HG03520 (cell line): Measurements from ENCODE around the gene SNX11.

ENCODE experiments used
- ATAC-seq: cut with Tn5 transposase; IDR thresholded peaks from one replicate; pipeline ENCODE4 v1.9.1; 2021; ENCODE audit warnings: mild to moderate bottlenecking, moderate library complexity; ENCODE audit not compliant: unreplicated experiment

The SNX11 gene

DNA sequence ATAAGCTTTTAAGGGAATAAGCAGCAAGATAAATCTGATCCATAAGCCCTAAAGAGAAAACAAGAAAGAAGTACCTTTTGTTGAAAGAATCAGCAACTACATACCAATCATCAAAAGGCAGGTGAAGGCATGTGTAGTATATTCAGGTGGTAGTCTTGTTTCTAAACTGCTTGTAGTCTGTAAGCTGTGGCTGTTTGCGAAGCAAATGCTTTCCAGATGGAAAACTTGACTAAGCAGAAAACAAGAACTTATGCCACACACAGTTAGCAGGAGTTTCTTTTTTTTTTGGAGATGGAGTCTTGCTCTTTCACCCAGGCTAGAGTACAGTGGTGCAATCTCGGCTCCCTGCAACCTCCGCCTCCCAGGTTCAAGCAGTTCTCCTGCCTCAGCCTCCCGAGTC, 12.0 kb upstream of the SNX11 start:
- ATAC-seq, result no peak

GRCh38 chr17:48100160-48100559, 7.4 kb upstream of the SNX11 start:
- no peak for ATAC-seq

DNA sequence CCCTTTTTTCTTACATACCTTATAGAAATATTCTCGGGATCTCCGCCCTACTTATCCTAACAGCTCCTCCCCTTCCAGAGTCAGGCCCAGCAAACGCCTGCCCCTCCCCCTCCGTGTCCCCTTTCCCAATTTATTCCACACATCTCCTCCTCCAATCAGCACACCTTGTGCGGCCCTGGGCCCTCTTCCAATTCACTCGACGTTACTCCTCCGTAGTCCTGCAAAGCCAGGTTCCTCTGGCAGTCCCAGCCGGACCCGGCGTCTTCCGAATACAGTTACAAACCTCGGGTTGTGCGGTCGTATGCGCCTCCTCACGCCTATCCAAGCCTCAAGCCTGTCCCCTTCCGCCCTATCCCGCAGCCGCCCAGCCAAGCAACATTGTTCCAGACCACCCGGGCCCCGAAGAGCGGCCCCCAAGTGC, 7.0 kb upstream of the SNX11 start:
- no peak for ATAC-seq

DNA sequence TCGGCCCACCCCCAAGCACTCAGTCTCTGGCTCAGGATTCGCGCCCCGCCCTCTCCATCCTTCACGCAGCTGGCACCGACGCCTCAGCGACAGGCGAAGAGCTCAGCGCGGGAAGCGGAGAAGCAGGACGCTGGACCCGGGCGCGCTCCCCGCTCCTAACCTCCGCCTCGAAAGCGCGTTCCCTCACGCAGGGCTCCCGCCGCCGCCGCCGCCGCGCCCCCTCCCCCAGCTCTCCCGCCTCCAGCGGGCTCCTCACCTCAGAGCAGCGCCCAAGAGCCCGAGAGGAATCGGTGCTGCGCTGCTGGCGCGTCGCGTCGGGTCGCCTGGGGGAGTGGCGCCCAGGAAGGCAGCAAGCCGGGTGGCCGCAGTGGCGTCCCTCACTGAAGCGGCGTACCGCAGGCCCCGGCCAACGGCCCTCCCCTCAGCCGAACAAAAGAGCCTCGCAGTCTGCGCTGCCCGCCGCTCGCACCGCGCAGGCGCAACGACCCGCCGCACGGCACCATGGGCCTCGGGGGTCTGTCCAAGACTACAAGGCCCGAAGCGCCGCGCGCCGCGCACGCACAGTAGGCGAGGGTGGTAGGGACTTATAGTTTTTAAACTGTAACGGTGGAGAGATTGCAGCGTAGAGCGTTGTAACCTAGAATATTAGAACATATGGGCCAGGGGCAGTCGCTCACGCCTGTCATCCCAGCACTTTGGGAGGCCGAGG, 6.4 kb upstream of the SNX11 start, which contains the start of gene CBX1:
TSS of gene CBX1 (minus strand) at position 467 of the 709 bp plus-strand sequence. CDS start 24,474 bp downstream, outside the sequence.
- peak; percentile 80 for ATAC-seq

DNA sequence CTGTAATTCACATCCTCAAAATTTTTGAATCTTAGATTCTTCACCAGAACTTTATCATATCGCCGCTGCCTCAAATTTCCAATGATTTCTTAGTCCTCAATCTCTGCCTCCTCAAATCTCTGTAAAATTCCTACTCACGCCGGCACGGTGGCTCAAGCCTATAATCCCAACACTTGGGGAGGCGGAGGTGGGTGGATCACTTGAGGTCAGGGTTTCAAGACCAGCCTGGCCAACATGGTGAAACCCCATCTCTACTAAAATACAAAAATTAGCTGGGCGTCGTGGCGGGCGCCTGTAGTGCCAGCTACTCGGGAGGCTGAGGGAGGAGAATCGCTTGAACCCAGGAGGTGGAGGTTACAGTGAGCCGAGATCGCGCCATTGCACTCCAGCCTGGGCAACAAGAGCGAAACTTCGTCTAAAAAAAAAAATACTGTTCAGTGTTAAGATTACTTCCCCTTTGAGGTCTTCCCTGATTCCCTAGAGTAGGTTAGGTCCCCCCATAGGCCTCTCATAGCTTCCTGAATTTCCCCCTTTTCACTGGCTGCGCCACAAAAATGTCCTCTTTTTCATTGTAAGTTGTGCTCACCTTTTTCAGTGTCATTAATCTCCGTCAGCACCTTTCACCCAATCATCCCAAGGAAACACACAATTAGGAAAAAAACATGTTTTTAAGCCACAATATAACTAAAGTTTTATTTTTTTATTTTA, 5.4 kb upstream of the SNX11 start:
- no peak for ATAC-seq

DNA sequence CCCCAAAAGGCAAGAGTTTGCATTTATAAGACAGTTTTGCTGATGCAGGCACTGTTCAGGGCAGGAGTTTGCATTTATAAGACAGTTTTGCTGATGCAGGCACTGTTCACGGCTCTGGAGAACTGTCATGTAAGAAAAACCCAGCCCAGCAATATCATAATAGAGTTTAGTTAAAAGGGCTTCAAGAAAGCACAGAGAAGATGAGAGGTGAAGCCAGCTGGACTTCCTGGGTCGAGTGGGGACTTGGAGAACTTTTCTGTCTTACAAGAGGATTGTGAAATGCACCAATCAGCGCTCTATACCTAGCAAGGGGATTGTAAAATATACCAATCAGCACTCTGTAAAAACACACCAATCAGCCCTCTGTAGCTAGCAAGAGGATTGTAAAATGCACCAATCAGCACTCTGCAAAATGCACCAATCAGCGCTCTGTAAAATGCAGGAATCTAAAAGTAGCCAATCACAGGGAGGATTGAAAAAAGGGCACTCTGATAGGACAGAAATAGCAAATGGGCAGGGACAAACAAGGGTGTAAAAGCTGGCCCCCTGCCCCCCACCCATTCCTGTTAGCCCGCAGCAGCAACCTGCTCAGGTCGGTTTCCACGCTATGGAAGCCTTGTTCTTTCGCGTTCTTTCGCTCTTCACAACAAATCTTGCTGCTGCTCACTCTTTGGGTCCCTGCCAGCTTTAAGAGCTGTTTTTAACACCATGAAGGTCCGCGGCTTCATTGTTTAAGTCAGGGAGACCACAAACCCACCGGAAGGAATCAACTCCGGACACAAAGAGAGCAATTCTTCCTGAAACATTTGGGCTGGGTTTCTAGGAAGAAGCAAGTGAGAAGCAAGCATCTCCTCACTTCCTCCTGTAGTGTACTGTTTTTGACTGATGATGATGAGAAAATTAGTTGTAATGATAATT, 4.5 kb upstream of the SNX11 start:
- ATAC-seq, result no peak

- no peak for ATAC-seq
Observed at GRCh38 chr17:48104440-48104839, 3.1 kb upstream of the SNX11 start.

DNA sequence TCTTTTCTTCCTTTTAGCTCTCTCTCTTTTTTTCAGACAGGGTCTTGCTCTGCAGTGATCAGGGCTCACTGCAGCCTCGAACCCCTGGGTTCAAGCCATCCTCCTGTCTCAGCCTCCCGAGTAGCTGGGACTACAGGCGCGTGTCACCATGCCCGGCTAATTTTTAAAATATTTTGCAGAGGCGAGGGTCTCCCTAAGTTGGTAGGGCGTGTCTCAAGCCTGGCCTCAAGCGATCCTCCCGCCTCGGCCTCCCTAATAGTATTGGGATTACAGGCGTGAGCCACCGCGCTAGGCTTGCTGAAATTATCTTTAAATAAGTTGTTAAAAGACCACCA, 797 bp upstream of the SNX11 start:
- ATAC-seq, result no peak

DNA sequence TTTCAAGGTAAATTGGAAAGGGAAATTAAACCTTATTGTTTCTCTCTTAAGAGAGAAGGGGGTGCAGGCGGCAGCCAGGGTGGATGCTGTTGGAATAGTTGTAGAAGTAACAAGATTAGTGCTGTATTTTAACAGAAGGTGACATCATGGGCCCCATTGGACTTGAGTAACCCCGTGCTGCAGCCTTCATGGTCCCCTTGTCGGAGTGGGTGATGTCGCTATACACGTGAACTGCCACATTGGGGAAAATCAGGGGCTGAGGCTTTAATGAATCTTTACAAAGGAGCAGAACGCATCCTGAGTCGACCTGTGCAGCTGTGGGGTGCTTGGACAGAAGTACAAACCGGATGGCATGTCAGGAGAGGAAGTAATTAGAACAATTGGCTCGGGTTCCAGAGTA, 3.2 kb downstream of the SNX11 start:
- no peak for ATAC-seq

DNA sequence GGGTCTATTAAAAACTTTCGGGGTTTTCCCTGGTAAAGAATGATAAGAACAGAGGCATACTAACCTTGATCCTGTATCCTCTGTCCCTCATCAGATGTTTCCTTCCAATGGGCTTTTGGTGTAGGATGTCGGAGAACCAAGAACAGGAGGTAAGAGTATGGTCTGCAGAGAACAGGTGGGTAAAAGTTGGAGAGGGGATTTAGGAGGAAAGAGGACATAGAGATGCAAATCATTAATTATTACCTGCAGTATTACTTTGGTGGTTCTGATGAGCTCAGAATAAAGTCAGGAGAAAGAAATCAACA, 4.3 kb downstream of the SNX11 start:
- ATAC-seq, result no peak

- no peak for ATAC-seq
Observed at GRCh38 chr17:48113201-48113676, 5.7 kb downstream of the SNX11 start.

GRCh38 chr17:48121923-48122664, 14.5 kb downstream of the SNX11 start:
- no peak for ATAC-seq

GRCh38 chr17:48122665-48123045, 15.1 kb downstream of the SNX11 start:
- no peak for ATAC-seq

GRCh38 chr17:48123111-48123510, 15.5 kb downstream of the SNX11 start:
- ATAC-seq, result no peak

DNA sequence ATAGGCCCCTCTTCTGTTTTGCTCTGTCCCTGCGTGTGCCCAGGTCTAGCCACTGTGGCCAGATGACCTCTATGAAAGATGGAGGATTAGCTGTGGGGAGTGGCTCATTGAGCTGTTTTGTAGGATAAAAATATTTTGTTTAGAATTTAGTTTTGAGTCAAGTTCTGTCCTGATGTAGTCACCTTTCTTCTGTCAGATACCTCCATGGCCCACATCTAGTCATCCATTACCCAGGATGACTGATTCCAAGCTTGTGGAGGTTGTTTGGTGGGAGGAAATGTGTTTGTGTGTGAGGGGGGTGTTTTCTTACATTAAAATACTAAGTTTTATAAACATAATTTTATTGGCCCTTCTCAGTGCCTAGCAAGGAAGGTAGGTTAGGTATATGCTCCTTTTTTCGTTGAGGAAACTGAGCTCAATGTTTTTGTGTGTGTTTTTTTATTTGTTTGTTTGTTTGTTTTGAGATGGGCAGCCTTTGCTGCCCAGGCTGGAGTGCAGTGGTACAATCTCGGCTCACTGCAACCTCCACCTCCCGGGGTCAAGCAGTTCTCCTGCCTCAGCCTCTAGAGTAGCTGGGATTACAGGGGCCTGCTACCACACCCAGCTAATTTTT, 16.3 kb downstream of the SNX11 start:
- ATAC-seq, result no peak

GRCh38 chr17:48125829-48126531, 18.4 kb downstream of the SNX11 start:
- ATAC-seq, result no peak

DNA sequence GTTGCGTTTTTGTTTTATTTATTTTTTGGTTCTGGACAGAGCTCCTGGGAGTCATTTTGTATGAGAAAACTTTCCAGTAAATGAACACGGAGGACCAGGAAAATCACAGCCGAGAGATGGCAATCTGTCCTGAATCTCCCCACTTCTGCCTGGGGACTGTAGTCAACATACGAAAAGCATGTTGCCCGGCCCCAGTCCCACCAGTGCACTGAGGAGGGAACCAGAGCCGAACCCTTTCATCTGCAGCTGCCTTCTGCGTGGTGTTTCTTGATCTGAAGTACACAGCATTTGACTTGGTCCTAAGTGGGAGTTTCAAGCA, 18.9 kb downstream of the SNX11 start:
- no peak for ATAC-seq

GRCh38 chr17:48127371-48128051, 19.9 kb downstream of the SNX11 start:
- ATAC-seq, result no peak

DNA sequence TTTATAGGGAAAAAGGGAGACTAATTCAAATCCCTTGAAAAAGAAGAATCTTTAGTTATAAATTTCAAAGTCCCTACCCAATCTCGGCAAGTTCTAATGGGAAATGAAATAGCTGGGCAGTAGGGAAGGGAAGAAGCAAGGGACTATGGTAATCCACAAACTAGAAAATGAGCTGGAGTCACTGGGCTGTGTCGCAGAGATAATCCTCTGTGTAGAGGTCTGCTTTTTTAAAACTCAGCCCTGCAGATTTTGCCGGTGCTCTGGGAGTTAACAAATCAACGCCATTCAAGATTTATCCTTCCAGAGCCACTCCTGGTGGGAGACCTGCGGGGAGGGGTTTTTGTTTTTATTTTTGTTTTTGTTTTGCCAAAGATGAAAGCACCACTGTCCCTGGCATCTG, 20.8 kb downstream of the SNX11 start:
- ATAC-seq, result no peak

DNA sequence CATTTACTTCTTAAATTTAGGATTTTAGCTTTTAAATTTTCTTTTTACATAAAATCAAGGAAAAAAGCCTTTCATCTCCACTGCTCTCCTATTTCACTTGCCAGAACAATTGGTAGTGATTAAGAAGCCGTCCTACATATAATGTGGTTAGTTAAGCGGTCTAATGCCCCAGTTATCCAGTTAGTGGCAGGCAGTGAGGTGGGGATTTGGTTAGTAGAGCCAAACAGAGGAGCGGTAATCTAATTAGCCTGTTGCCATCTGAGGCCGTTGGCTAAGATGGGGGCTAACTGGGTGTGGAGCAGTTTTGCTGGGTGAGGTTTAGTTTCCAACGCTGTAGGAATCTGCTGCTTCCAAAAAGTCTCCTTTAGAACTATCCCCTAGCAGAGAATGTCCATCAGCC, 22.4 kb downstream of the SNX11 start:
- no peak for ATAC-seq
